Tibial nerve (tissue), 4 donors: ENCODE measurements around the gene ST3GAL4.

Experiments
- EP300 ChIP-seq, 2 donors: sonication (generic); formaldehyde crosslinking; IDR thresholded peaks; one replicate each; pipeline ENCODE4 v1.6.1; 2017; ENCODE audit warnings: antibody characterized with exemption in 2 of 2, mild to moderate bottlenecking in 1 of 2
- POLR2A ChIP-seq, 2 donors: fragments of 450-650 bp; IDR thresholded peaks; one replicate each; pipeline ENCODE4 v1.6.1; 2017; ENCODE audit warnings: antibody characterized with exemption in 2 of 2, mild to moderate bottlenecking in 2 of 2, moderate library complexity in 2 of 2
- TF ChIP-seq, protein P1 (sequence below), 5 experiments: fragments of 200-600 bp in 3 of 5; fragments of 450-650 bp in 2 of 5; sonication (generic) in 3 of 5; IDR thresholded peaks; one replicate each; pipeline ENCODE4 v1.5.1; 2016 to 2019; ENCODE audit warnings: antibody characterized with exemption in 5 of 5, mild to moderate bottlenecking in 3 of 5, moderate library complexity in 2 of 5

DNA sequence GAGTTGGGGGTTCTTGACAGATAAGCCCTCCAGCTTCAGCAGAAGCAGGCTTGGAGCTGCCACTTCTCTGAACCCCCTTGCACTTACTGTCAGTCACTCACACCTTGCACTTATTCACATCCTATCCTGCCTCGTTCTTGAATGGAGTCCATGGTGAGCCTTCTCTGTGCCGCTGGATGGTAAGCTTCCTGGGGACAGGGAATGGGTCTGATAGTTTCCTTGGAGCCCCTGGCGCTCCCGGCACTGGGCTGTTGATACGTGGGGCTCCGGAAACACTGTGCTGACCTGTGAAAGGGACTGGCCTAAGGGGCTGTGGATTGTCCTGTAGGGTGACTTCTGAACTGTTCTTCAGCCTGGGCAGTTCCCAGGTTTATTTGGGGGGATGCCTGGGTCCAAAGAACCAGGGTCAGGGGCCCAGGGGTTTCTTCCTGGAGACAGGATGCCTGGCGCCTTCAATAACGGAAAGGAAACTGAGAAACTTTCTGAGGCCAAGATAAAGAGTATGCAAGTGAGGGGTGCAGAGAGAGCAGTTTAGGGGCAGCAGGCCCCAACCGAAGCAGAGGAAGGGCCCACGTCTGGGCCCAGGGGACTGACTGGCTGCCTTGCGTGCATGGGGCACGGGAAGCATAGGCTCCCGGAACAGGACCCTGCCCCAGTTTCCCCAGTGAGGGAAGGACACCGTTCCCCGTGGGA lies 709 bp upstream of the ST3GAL4 start:
- TF ChIP-seq, protein P1, sequence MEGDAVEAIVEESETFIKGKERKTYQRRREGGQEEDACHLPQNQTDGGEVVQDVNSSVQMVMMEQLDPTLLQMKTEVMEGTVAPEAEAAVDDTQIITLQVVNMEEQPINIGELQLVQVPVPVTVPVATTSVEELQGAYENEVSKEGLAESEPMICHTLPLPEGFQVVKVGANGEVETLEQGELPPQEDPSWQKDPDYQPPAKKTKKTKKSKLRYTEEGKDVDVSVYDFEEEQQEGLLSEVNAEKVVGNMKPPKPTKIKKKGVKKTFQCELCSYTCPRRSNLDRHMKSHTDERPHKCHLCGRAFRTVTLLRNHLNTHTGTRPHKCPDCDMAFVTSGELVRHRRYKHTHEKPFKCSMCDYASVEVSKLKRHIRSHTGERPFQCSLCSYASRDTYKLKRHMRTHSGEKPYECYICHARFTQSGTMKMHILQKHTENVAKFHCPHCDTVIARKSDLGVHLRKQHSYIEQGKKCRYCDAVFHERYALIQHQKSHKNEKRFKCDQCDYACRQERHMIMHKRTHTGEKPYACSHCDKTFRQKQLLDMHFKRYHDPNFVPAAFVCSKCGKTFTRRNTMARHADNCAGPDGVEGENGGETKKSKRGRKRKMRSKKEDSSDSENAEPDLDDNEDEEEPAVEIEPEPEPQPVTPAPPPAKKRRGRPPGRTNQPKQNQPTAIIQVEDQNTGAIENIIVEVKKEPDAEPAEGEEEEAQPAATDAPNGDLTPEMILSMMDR (IDR thresholded peaks at IDR 0.05) = no peak
- TF ChIP-seq EP300 (IDR thresholded peaks at IDR 0.05) (no peak), POLR2A (IDR thresholded peaks at IDR 0.05) (no peak)
